SU-DHL-6 (cell line): ENCODE measurements around the gene PKD2.
"Not testable (repeated sequence)": the region's sequence is repeated elsewhere in the genome, so short reads cannot be mapped to it uniquely, and the experiment has no call there.

ENCODE experiments used
- CTCF ChIP-seq: fragments of 200-600 bp; sonication (generic); IDR thresholded peaks from one replicate; pipeline ENCODE4 v1.5.1; 2017; ENCODE audit warnings: antibody characterized with exemption, mild to moderate bottlenecking, low read length, moderate library complexity; ENCODE audit not compliant: insufficient read depth, poor library complexity, severe bottlenecking
- EZH2phosphoT487 ChIP-seq: fragments of 200-600 bp; sonication (generic), shearing (Covaris generic); conservative IDR thresholded peaks from 2 replicates; pipeline ENCODE4 v1.6.1; 2018; ENCODE audit warnings: mild to moderate bottlenecking, antibody characterized with exemption, low read length, moderate library complexity, mixed read lengths

DNA sequence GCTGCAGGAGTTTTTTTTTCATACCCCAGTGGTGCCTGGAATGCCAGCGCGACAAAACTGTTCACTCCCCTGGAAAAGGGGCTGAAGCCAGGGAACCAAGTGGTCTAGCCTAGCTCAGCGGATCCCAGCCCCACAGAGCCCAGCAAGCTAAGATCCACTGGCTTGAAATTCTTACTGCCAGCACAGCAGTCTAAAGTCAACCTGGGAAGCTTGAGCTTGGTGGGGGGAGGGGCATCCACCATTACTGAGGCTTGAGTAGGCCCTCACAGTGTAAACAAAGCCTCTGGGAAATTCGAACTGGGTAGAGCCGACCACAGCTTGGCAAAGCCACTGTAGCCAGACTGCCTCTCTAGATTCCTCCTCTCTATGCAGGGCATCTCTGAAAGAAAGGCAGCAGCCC, 114.8 kb downstream of the PKD2 start:
- TF ChIP-seq CTCF, EZH2phosphoT487: not testable (repeated sequence)
